HEK293 (cell line): ENCODE results near the gene BHMT2.

Experiments
- CTCF ChIP-seq: fragments of 450-650 bp; formaldehyde crosslinking; IDR thresholded peaks from 2 replicates; pipeline ENCODE4 v1.5.1; 2016; ENCODE audit warnings: missing biosample characterization, missing genetic modification characterization
- KLF16 ChIP-seq: fragments of 450-650 bp; formaldehyde crosslinking; IDR thresholded peaks from 2 replicates; pipeline ENCODE4 v1.5.1; 2017; ENCODE audit warnings: missing biosample characterization, missing genetic modification characterization
- PATZ1 ChIP-seq: fragments of 450-650 bp; formaldehyde crosslinking; IDR thresholded peaks from 2 replicates; pipeline ENCODE4 v1.5.1; 2016; ENCODE audit warnings: missing biosample characterization, missing genetic modification characterization
- PRDM1 ChIP-seq: fragments of 450-650 bp; formaldehyde crosslinking; IDR thresholded peaks from 2 replicates; pipeline ENCODE4; 2016; ENCODE audit warnings: missing biosample characterization, missing genetic modification characterization
- ZBTB7A ChIP-seq: fragments of 450-650 bp; formaldehyde crosslinking; IDR thresholded peaks from 2 replicates; pipeline ENCODE4 v1.5.1; 2016; ENCODE audit warnings: low read depth, missing biosample characterization, missing genetic modification characterization
- ZNF114 ChIP-seq: fragments of 450-650 bp; formaldehyde crosslinking; IDR thresholded peaks from 2 replicates; pipeline ENCODE4 v1.5.0; 2017; ENCODE audit warnings: missing biosample characterization, missing genetic modification characterization
- ZNF121 ChIP-seq: fragments of 450-650 bp; formaldehyde crosslinking; IDR thresholded peaks from 2 replicates; pipeline ENCODE4 v1.5.1; 2016; ENCODE audit warnings: missing biosample characterization, missing genetic modification characterization
- ZNF184 ChIP-seq: fragments of 450-650 bp; IDR thresholded peaks from 2 replicates; pipeline ENCODE4 v1.5.1; 2018; ENCODE audit warnings: missing biosample characterization, mild to moderate bottlenecking, missing genetic modification characterization
- TF ChIP-seq, protein P1 (sequence below): fragments of 450-650 bp; formaldehyde crosslinking; IDR thresholded peaks from 2 replicates; pipeline ENCODE4 v1.5.1; 2016; ENCODE audit warnings: missing biosample characterization, missing genetic modification characterization, low read depth
- TF ChIP-seq, protein P2 (sequence below): fragments of 450-650 bp; formaldehyde crosslinking; IDR thresholded peaks from 2 replicates; pipeline ENCODE4 v1.5.1; 2016; ENCODE audit warnings: missing biosample characterization, missing genetic modification characterization
- TF ChIP-seq, protein P3 (sequence below): fragments of 450-650 bp; formaldehyde crosslinking; optimal IDR thresholded peaks from 2 replicates; pipeline ENCODE3; 2016; ENCODE audit warnings: missing biosample characterization, mild to moderate bottlenecking, missing genetic modification characterization
- TF ChIP-seq, protein P4 (sequence below): fragments of 450-650 bp; formaldehyde crosslinking; IDR thresholded peaks from 2 replicates; pipeline ENCODE4 v1.5.1; 2016; ENCODE audit warnings: missing biosample characterization, missing genetic modification characterization

- TF ChIP-seq ZNF184 (tag by site-specific recombination): no peak
- TF ChIP-seq KLF16 (tag by site-specific recombination): no peak
- no peak for TF ChIP-seq CTCF (tag by site-specific recombination)
- TF ChIP-seq ZBTB7A: no peak
- TF ChIP-seq, protein P1, sequence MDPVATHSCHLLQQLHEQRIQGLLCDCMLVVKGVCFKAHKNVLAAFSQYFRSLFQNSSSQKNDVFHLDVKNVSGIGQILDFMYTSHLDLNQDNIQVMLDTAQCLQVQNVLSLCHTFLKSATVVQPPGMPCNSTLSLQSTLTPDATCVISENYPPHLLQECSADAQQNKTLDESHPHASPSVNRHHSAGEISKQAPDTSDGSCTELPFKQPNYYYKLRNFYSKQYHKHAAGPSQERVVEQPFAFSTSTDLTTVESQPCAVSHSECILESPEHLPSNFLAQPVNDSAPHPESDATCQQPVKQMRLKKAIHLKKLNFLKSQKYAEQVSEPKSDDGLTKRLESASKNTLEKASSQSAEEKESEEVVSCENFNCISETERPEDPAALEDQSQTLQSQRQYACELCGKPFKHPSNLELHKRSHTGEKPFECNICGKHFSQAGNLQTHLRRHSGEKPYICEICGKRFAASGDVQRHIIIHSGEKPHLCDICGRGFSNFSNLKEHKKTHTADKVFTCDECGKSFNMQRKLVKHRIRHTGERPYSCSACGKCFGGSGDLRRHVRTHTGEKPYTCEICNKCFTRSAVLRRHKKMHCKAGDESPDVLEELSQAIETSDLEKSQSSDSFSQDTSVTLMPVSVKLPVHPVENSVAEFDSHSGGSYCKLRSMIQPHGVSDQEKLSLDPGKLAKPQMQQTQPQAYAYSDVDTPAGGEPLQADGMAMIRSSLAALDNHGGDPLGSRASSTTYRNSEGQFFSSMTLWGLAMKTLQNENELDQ (tag by site-specific recombination): no peak
- TF ChIP-seq ZNF114 (tag by site-specific recombination): no peak
- TF ChIP-seq, protein P2, sequence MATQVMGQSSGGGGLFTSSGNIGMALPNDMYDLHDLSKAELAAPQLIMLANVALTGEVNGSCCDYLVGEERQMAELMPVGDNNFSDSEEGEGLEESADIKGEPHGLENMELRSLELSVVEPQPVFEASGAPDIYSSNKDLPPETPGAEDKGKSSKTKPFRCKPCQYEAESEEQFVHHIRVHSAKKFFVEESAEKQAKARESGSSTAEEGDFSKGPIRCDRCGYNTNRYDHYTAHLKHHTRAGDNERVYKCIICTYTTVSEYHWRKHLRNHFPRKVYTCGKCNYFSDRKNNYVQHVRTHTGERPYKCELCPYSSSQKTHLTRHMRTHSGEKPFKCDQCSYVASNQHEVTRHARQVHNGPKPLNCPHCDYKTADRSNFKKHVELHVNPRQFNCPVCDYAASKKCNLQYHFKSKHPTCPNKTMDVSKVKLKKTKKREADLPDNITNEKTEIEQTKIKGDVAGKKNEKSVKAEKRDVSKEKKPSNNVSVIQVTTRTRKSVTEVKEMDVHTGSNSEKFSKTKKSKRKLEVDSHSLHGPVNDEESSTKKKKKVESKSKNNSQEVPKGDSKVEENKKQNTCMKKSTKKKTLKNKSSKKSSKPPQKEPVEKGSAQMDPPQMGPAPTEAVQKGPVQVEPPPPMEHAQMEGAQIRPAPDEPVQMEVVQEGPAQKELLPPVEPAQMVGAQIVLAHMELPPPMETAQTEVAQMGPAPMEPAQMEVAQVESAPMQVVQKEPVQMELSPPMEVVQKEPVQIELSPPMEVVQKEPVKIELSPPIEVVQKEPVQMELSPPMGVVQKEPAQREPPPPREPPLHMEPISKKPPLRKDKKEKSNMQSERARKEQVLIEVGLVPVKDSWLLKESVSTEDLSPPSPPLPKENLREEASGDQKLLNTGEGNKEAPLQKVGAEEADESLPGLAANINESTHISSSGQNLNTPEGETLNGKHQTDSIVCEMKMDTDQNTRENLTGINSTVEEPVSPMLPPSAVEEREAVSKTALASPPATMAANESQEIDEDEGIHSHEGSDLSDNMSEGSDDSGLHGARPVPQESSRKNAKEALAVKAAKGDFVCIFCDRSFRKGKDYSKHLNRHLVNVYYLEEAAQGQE: no peak
- no peak for TF ChIP-seq ZNF121 (tag by site-specific recombination)
- TF ChIP-seq PATZ1 (tag by site-specific recombination): no peak
- TF ChIP-seq PRDM1 (tag by site-specific recombination): no peak
- TF ChIP-seq, protein P3, sequence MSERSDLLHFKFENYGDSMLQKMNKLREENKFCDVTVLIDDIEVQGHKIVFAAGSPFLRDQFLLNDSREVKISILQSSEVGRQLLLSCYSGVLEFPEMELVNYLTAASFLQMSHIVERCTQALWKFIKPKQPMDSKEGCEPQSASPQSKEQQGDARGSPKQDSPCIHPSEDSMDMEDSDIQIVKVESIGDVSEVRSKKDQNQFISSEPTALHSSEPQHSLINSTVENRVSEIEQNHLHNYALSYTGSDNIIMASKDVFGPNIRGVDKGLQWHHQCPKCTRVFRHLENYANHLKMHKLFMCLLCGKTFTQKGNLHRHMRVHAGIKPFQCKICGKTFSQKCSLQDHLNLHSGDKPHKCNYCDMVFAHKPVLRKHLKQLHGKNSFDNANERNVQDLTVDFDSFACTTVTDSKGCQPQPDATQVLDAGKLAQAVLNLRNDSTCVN (tag by site-specific recombination): no peak
- TF ChIP-seq, protein P4, sequence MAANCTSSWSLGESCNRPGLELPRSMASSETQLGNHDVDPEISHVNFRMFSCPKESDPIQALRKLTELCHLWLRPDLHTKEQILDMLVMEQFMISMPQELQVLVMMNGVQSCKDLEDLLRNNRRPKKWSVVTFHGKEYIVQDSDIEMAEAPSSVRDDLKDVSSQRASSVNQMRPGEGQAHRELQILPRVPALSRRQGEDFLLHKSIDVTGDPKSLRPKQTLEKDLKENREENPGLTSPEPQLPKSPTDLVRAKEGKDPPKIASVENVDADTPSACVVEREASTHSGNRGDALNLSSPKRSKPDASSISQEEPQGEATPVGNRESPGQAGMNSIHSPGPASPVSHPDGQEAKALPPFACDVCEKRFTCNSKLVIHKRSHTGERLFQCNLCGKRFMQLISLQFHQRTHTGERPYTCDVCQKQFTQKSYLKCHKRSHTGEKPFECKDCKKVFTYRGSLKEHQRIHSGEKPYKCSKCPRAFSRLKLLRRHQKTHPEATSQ (tag by site-specific recombination): no peak
Measured at GRCh38 chr5:79050498-79050897, 19.1 kb upstream of the BHMT2 start.
